CD14-positive monocyte (primary cell): Measurements from ENCODE around the gene SMCO4. TPM values are rescaled to one million over a fixed set of nuclear protein-coding genes. Genes with fewer than 3 reads are reported as not detected.
A peak's percentile ranks its signal among the peaks of the same experiment; 100 is the strongest.

Experiments used
- DNase-seq, 3 donors: peaks; one replicate each; pipeline ENCODE4 v3.0.0-alpha.2; 2011 to 2022
- H2AFZ ChIP-seq: 2 replicates; pipeline ENCODE4 v1.6.0; 2012; ENCODE audit warnings: mild to moderate bottlenecking, low read depth, low read length, inconsistent platforms; ENCODE audit not compliant: insufficient read depth, poor library complexity, severe bottlenecking
- H3K27ac ChIP-seq, 2 donors: 1 replicate in 1 of 2; 2 replicates in 1 of 2; pipeline ENCODE4 v1.5.1; 2012 to 2013; ENCODE audit warnings: low read length in 2 of 2, control low read depth in 1 of 2, inconsistent platforms in 1 of 2, low read depth in 1 of 2, mild to moderate bottlenecking in 1 of 2
- H3K27me3 ChIP-seq, 2 donors: one replicate each; pipeline versions ENCODE4 v1.6.0 to v1.6.1; 2011 to 2013; ENCODE audit warnings: low read length in 2 of 2; ENCODE audit not compliant: control insufficient read depth in 2 of 2, insufficient read depth in 2 of 2
- H3K36me3 ChIP-seq, 2 donors: replicated peaks in 1 of 2; 1 replicate in 1 of 2; 2 replicates in 1 of 2; pipeline versions ENCODE4 v1.5.1 to v1.6.1; 2012 to 2013; ENCODE audit warnings: low read length in 2 of 2, control low read depth in 1 of 2, inconsistent platforms in 1 of 2, mild to moderate bottlenecking in 1 of 2; ENCODE audit not compliant: insufficient read depth in 2 of 2, control insufficient read depth in 1 of 2
- H3K4me1 ChIP-seq, 2 donors: 1 replicate in 1 of 2; 2 replicates in 1 of 2; pipeline versions ENCODE4 v1.5.1 to v1.6.1; 2012 to 2013; ENCODE audit warnings: low read length in 2 of 2, control low read depth in 1 of 2, inconsistent platforms in 1 of 2, mild to moderate bottlenecking in 1 of 2, moderate library complexity in 1 of 2; ENCODE audit not compliant: insufficient read depth in 2 of 2, control insufficient read depth in 1 of 2
- H3K4me2 ChIP-seq: replicated peaks from 2 replicates; pipeline ENCODE3; 2012; ENCODE audit warnings: low read length, moderate library complexity, mild to moderate bottlenecking; ENCODE audit not compliant: poor library complexity, severe bottlenecking; ENCODE audit errors: extremely low read depth
- H3K4me3 ChIP-seq, 3 experiments: fragments of 200-600 bp in 1 of 3; sonication (generic) in 1 of 3; replicated peaks in 1 of 3; 1 replicate in 2 of 3; 2 replicates in 1 of 3; pipeline ENCODE4 v1.5.1; 2011 to 2013; ENCODE audit warnings: low read length in 3 of 3, mild to moderate bottlenecking in 3 of 3, control low read depth in 2 of 3, low read depth in 2 of 3, inconsistent platforms in 1 of 3, moderate library complexity in 1 of 3
- H3K79me2 ChIP-seq: 2 replicates; pipeline ENCODE4 v1.6.0; 2012; ENCODE audit warnings: mild to moderate bottlenecking, control low read depth, inconsistent platforms, low read length, moderate library complexity; ENCODE audit not compliant: insufficient read depth
- H3K9ac ChIP-seq: 2 replicates; pipeline ENCODE4 v1.6.0; 2017; ENCODE audit warnings: low read length, mild to moderate bottlenecking; ENCODE audit not compliant: insufficient read depth, poor library complexity, severe bottlenecking
- H3K9me3 ChIP-seq, 2 donors: replicated peaks in 1 of 2; 1 replicate in 1 of 2; 2 replicates in 1 of 2; pipeline versions ENCODE4 v1.5.1 to v1.6.1; 2012 to 2013; ENCODE audit warnings: low read length in 2 of 2, control low read depth in 1 of 2; ENCODE audit not compliant: control insufficient read depth in 1 of 2, insufficient read depth in 1 of 2
- H4K20me1 ChIP-seq: 2 replicates; pipeline ENCODE4 v1.6.0; 2012; ENCODE audit warnings: mild to moderate bottlenecking, low read length, control low read depth, moderate library complexity; ENCODE audit not compliant: insufficient read depth
- H3K27ac Mint-ChIP-seq, 7 donors: one replicate each; pipeline ENCODE4 v1.8.0; 2020; ENCODE audit warnings: mild to moderate bottlenecking in 7 of 7, mixed read lengths in 7 of 7, moderate library complexity in 6 of 7, inconsistent platforms in 2 of 7
- H3K27me3 Mint-ChIP-seq, 3 donors: one replicate each; pipeline ENCODE4 v1.8.0; 2021 to 2022; ENCODE audit warnings: low read depth in 3 of 3, mild to moderate bottlenecking in 3 of 3, mixed read lengths in 3 of 3, moderate library complexity in 3 of 3, inconsistent platforms in 1 of 3
- H3K36me3 Mint-ChIP-seq, 2 donors: one replicate each; pipeline ENCODE4 v1.8.0; 2020; ENCODE audit warnings: mixed read lengths in 2 of 2, inconsistent platforms in 1 of 2, mild to moderate bottlenecking in 1 of 2
- H3K4me1 Mint-ChIP-seq: one replicate; pipeline ENCODE4 v1.8.0; 2020; ENCODE audit warnings: mild to moderate bottlenecking, mixed read lengths
- H3K4me3 Mint-ChIP-seq, 2 donors: one replicate each; pipeline ENCODE4 v1.8.0; 2020; ENCODE audit warnings: mild to moderate bottlenecking in 2 of 2, mixed read lengths in 2 of 2, moderate library complexity in 1 of 2
- H3K9me3 Mint-ChIP-seq, 7 donors: one replicate each; pipeline ENCODE4 v1.8.0; 2020 to 2022; ENCODE audit warnings: mixed read lengths in 7 of 7, mild to moderate bottlenecking in 6 of 7, moderate library complexity in 6 of 7, inconsistent platforms in 2 of 7
- WGBS: methylation state at CpG from one replicate; pipeline ENCODE4 v1.1.5; 2013; ENCODE audit warnings: missing lambda C conversion rate; ENCODE audit not compliant: insufficient coverage; 5-methylcytosine and 5-hydroxymethylcytosine counted together
- intact Hi-C, 2 donors: fragments of 100-400 bp; cut with micrococcal nuclease; formaldehyde crosslinking; loops; one replicate each; pipeline versions ENCODE4 v1.15.0 to v1.15.1; 2023
- polyA plus RNA-seq, 3 donors: library from polyadenylated mRNA; depleted of rRNA in 1 of 3; unstranded in 2 of 3; stranded (reverse) in 1 of 3; fragments of 300-500 nt in 2 of 3; fragments of >200 nt in 1 of 3; fragmentation: Illumina TruSeq in 2 of 3; gene quantifications; 1 replicate in 2 of 3; 2 replicates in 1 of 3; pipeline ENCODE4 v1.2.3, GENCODE V29; 2012 to 2021
- TF ChIP-seq, protein P1 (sequence below): fragments of 200-600 bp; IDR thresholded peaks from one replicate; pipeline ENCODE4 v1.8.0; 2022; ENCODE audit warnings: antibody characterized with exemption, mild to moderate bottlenecking

Gene SMCO4
- polyA plus RNA-seq, 3 donors = 110 to 242 (median 169) TPM

DNA sequence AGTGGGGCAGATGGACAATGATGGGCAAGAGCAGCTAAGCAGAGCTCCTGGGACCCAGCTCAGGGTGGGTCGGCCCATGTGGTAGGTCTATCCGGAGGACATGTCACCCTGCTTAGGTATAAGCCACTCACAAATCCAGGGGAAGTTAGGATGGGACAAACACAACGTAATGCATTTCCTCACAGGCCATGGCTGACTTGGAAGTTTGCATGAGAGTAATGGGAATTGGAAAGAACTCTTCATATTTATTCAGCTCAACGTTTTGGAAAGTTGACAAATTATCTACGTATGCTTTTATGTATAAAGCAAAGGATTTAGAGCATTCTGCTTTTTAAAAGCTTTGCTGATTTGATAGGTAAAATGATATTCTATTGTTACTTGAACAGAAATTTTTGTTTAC, 74.9 kb downstream of the SMCO4 start:
- H3K36me3 Mint-ChIP-seq = no peaks in the 10 kb centered on the region
- intact Hi-C loops = no loop called here
- Histone ChIP-seq H4K20me1 (no peaks in the 10 kb centered on the region), H3K36me3 (no peaks in the 10 kb centered on the region), H3K4me1 (no peaks in the 10 kb centered on the region), H3K79me2 (no peaks in the 10 kb centered on the region), H3K27ac (no peak overlapping the region), H3K9ac (no peak overlapping the region), H3K4me2 (no peak overlapping the region), H2AFZ (no peak overlapping the region), H3K9me3 (no peaks in the 10 kb centered on the region), H3K27me3 (no peaks in the 10 kb centered on the region), H3K4me3 (no peak overlapping the region)
- no CpG with 5 or more reads among the region's 5 CpGs for WGBS
- peak overlapping the region in 1 of 7 donors; percentile 53 for H3K27ac Mint-ChIP-seq
- H3K27me3 Mint-ChIP-seq = peaks cover 0 to 3% (median 1%) of the 10 kb centered on the region in 3 donors
- DNase-seq = no peak
- no peaks in the 10 kb centered on the region for H3K4me1 Mint-ChIP-seq
- peaks cover 0 to 4% (median 2%) of the 10 kb centered on the region in 7 donors for H3K9me3 Mint-ChIP-seq
- TF ChIP-seq, protein P1, sequence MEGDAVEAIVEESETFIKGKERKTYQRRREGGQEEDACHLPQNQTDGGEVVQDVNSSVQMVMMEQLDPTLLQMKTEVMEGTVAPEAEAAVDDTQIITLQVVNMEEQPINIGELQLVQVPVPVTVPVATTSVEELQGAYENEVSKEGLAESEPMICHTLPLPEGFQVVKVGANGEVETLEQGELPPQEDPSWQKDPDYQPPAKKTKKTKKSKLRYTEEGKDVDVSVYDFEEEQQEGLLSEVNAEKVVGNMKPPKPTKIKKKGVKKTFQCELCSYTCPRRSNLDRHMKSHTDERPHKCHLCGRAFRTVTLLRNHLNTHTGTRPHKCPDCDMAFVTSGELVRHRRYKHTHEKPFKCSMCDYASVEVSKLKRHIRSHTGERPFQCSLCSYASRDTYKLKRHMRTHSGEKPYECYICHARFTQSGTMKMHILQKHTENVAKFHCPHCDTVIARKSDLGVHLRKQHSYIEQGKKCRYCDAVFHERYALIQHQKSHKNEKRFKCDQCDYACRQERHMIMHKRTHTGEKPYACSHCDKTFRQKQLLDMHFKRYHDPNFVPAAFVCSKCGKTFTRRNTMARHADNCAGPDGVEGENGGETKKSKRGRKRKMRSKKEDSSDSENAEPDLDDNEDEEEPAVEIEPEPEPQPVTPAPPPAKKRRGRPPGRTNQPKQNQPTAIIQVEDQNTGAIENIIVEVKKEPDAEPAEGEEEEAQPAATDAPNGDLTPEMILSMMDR = no peak
- no peak overlapping the region for H3K4me3 Mint-ChIP-seq

- Histone ChIP-seq H3K36me3 (no peaks in the 10 kb centered on the region), H3K4me3 (no peak overlapping the region), H3K9me3 (no peaks in the 10 kb centered on the region), H3K79me2 (no peaks in the 10 kb centered on the region), H3K27me3 (no peaks in the 10 kb centered on the region), H3K27ac (no peak overlapping the region), H3K9ac (no peak overlapping the region), H2AFZ (no peak overlapping the region), H3K4me1 (no peaks in the 10 kb centered on the region), H3K4me2 (no peak overlapping the region), H4K20me1 (no peaks in the 10 kb centered on the region)
- Mint-ChIP-seq H3K4me1 (no peaks in the 10 kb centered on the region), H3K36me3 (no peaks in the 10 kb centered on the region), H3K27me3 (peaks cover 0 to 3% (median 0%) of the 10 kb centered on the region in 3 donors), H3K9me3 (peaks cover 0 to 6% (median 2%) of the 10 kb centered on the region in 7 donors), H3K4me3 (no peak overlapping the region), H3K27ac (no peak overlapping the region)
- 100% methylated on average over 2 of the region's 4 CpGs for WGBS
- intact Hi-C loops = no loop called here
- TF ChIP-seq, protein P1 = no peak
- DNase-seq = no peak
Measured at GRCh38 chr11:93467054-93467453, 76.1 kb downstream of the SMCO4 start.
